Psoas muscle (tissue), 8 donors: Measurements from ENCODE around the gene GNPTG. TPM values are rescaled to one million over a fixed set of nuclear protein-coding genes. Genes with fewer than 3 reads are reported as not detected.

Experiments
- ATAC-seq, 4 donors: fragments of 200-7000 bp; cut with Tn5 transposase; one replicate each; pipeline ENCODE4 v1.9.1; 2020; ENCODE audit warnings: moderate library complexity in 3 of 4, mild to moderate bottlenecking in 2 of 4
- DNase-seq, 2 donors: peaks; one replicate each; pipeline ENCODE4 v3.0.0-alpha.2; 2020
- H3K27ac ChIP-seq: fragments of 200-600 bp; one replicate; pipeline ENCODE4 v1.8.0; 2022
- H3K27me3 ChIP-seq, 3 donors: fragments of 200-600 bp in 1 of 3; one replicate each; pipeline versions ENCODE4 v1.6.1 to v1.8.0; 2013 to 2022; ENCODE audit warnings: low read length in 2 of 3, mild to moderate bottlenecking in 2 of 3, moderate library complexity in 1 of 3; ENCODE audit not compliant: insufficient read depth in 3 of 3
- H3K36me3 ChIP-seq, 2 donors: fragments of 200-600 bp in 1 of 2; one replicate each; pipeline versions ENCODE4 v1.6.1 to v1.8.0; 2013 to 2022; ENCODE audit warnings: low read depth in 1 of 2, mild to moderate bottlenecking in 1 of 2, moderate library complexity in 1 of 2; ENCODE audit not compliant: insufficient read depth in 1 of 2
- H3K4me1 ChIP-seq: fragments of 200-600 bp; one replicate; pipeline ENCODE4 v1.8.0; 2022
- H3K4me3 ChIP-seq: fragments of 200-600 bp; one replicate; pipeline ENCODE4 v1.8.0; 2022; ENCODE audit warnings: mild to moderate bottlenecking
- H3K9me3 ChIP-seq: fragments of 200-600 bp; one replicate; pipeline ENCODE4 v1.8.0; 2022
- CTCF ChIP-seq: fragments of 200-600 bp; IDR thresholded peaks from one replicate; pipeline ENCODE4 v1.8.0; 2022; ENCODE audit warnings: antibody characterized with exemption
- WGBS, 3 donors: extraction: QIAGEN DNeasy Blood & Tissue Kit; methylation state at CpG; one replicate each; pipeline versions ENCODE4 v1.1.6 to v1.1.7; 2013; 5-methylcytosine and 5-hydroxymethylcytosine counted together
- intact Hi-C, 2 donors: fragments of 100-400 bp; cut with DNase I; formaldehyde crosslinking; loops; one replicate each; pipeline versions ENCODE4 v1.11.0 to v1.14.2; 2022
- polyA plus RNA-seq, 3 donors: library from polyadenylated mRNA; stranded (reverse); fragments of 200-250 nt; gene quantifications; one replicate each; pipeline ENCODE4 v1.2.3, GENCODE V29; 2013
- total RNA-seq, 4 donors: library from RNA; stranded (reverse); fragmentation: NEBNext Ultra II Directional in 2 of 4; extraction: Animal tissue kit (Norgen Biotek cat#: 25700) in 2 of 4; gene quantifications; one replicate each; pipeline versions ENCODE4 v1.2.1 to v1.2.4, GENCODE V29; 2021 to 2023
- donor health status: healthy with polysubstance abuse.
- donor health status: DM: no; HTN: no; CAD: no; lungs with moderate emphysema.
- donor health status: Bipolar disorder and iron deficiency.
- donor health status: healthy.
- donor health status: DM: yes; HTN: yes; CAD: no.
- donor health status: DM: no; HTN: no; CAD: no.
- donor health status: DM: no; HTN: no; CAD: no.
- donor health status: DM: yes; HTN: yes; CAD: no.

The GNPTG gene
- total and polyA plus RNA-seq, 7 donors: 27.9 to 36.6 (median 30.7) TPM

GRCh38 chr16:1318268-1318545 is 33.5 kb upstream of the GNPTG start:
- DNase-seq (no peak), ATAC-seq (no peak)
- WGBS, 3 donors: 78 to 81% (median 80%) methylated on average over 9 of the region's 9 CpGs
- Histone ChIP-seq H3K27ac (no peak overlapping the region), H3K4me1 (peaks cover 8% of the 10 kb centered on the region), H3K9me3 (no peaks in the 10 kb centered on the region), H3K27me3 (no peaks in the 10 kb centered on the region), H3K36me3 (peaks cover 14 to 90% of the 10 kb centered on the region in 2 donors), H3K4me3 (no peak overlapping the region)
- TF ChIP-seq CTCF: no peak
- intact Hi-C loops: no loop called here

GRCh38 chr16:1319041-1319440 is 32.7 kb upstream of the GNPTG start:
- H3K27ac ChIP-seq: no peak overlapping the region
- H3K4me1 ChIP-seq: peaks cover under 1% of the 10 kb centered on the region
- no peaks in the 10 kb centered on the region for H3K27me3 ChIP-seq
- no peaks in the 10 kb centered on the region for H3K9me3 ChIP-seq
- 92 to 93% (median 92%) methylated on average over 33 of the region's 33 CpGs for WGBS, 3 donors
- no peak for TF ChIP-seq CTCF
- ATAC-seq (no peak), DNase-seq (no peak)
- H3K4me3 ChIP-seq: no peak overlapping the region
- peaks cover 14 to 96% of the 10 kb centered on the region in 2 donors for H3K36me3 ChIP-seq
- intact Hi-C loops: no loop called here

- Histone ChIP-seq H3K27ac (no peak overlapping the region), H3K4me1 (no peaks in the 10 kb centered on the region), H3K27me3 (no peaks in the 10 kb centered on the region), H3K9me3 (no peaks in the 10 kb centered on the region), H3K36me3 (peaks cover 18 to 96% of the 10 kb centered on the region in 2 donors), H3K4me3 (no peak overlapping the region)
- TF ChIP-seq CTCF: no peak
- DNase-seq: no peak
- 81 to 85% (median 82%) methylated on average over 12 of the region's 12 CpGs for WGBS, 3 donors
- intact Hi-C loops: no loop called here
- no peak for ATAC-seq
These were observed 31.6 kb upstream of the GNPTG start for GRCh38 chr16:1320097-1320496.

- intact Hi-C loops: no loop called here
- TF ChIP-seq CTCF: no peak
- Histone ChIP-seq H3K4me3 (no peak overlapping the region), H3K36me3 (peaks cover 14 to 96% of the 10 kb centered on the region in 2 donors), H3K4me1 (no peaks in the 10 kb centered on the region), H3K27me3 (no peaks in the 10 kb centered on the region), H3K27ac (no peak overlapping the region), H3K9me3 (no peaks in the 10 kb centered on the region)
- ATAC-seq: no peak
- 85 to 90% (median 85%) methylated on average over 17 to 22 of the region's 22 CpGs for WGBS, 3 donors
- DNase-seq: no peak
These were observed 31.0 kb upstream of the GNPTG start for GRCh38 chr16:1320658-1321240.

- H3K4me3 ChIP-seq: no peak overlapping the region
- 96 to 97% (median 96%) methylated on average over 8 of the region's 8 CpGs for WGBS, 3 donors
- ATAC-seq (no peak), DNase-seq (no peak)
- H3K27ac ChIP-seq: no peak overlapping the region
- H3K4me1 ChIP-seq: no peaks in the 10 kb centered on the region
- no peaks in the 10 kb centered on the region for H3K27me3 ChIP-seq
- no peak for TF ChIP-seq CTCF
- H3K36me3 ChIP-seq: peaks cover 14 to 82% of the 10 kb centered on the region in 2 donors
- intact Hi-C loops: no loop called here
- H3K9me3 ChIP-seq: no peaks in the 10 kb centered on the region
These were observed 29.3 kb upstream of the GNPTG start for GRCh38 chr16:1322407-1322806.
